ENCODE data around the gene GAR1.

DNA sequence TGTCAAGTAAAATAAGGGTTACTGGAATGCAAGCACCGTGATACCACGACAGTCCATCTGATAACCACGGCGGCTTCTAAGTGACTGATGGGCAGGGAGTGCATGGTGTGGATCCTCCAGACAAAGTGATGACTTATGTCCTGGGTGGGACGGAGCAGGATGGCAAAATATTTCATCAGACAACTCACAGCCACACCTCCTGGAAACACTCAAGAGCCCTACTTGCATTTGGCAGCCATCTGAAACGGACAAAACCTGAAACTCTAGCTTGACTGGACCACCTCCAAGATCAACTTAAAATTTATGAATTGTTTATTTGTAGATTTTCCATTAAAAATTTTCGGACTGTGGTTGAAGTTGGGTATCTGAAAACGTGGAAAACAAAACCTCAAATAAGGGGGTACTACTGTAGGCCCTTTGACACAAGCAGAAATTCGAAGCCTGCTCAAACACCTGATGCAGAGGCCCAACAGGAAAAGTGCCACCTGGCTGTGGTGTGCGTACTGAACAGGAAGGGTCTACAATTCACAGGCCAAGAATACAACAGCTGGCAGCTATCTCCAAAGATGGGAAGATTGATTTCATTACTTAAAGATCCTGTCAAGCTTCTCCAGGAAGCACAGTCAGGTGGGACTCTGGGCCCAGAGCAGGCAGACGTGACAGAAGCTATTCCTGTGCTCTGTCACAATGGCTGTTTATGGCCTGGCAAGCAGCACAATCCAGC is 58.4 kb downstream of the GAR1 start:
- no peak for TF ChIP-seq EZH2 (optimal IDR thresholded peaks at IDR 0.05; ENCODE audit: low read depth, low read length)
- TF ChIP-seq, protein P1, sequence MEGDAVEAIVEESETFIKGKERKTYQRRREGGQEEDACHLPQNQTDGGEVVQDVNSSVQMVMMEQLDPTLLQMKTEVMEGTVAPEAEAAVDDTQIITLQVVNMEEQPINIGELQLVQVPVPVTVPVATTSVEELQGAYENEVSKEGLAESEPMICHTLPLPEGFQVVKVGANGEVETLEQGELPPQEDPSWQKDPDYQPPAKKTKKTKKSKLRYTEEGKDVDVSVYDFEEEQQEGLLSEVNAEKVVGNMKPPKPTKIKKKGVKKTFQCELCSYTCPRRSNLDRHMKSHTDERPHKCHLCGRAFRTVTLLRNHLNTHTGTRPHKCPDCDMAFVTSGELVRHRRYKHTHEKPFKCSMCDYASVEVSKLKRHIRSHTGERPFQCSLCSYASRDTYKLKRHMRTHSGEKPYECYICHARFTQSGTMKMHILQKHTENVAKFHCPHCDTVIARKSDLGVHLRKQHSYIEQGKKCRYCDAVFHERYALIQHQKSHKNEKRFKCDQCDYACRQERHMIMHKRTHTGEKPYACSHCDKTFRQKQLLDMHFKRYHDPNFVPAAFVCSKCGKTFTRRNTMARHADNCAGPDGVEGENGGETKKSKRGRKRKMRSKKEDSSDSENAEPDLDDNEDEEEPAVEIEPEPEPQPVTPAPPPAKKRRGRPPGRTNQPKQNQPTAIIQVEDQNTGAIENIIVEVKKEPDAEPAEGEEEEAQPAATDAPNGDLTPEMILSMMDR (IDR thresholded peaks at IDR 0.05; ENCODE audit: low read length): no peak
- TF ChIP-seq EZH2phosphoT487 (IDR thresholded peaks at IDR 0.05; ENCODE audit: low read length): no peak
